ENCODE results near the gene HMGXB3.

DNA sequence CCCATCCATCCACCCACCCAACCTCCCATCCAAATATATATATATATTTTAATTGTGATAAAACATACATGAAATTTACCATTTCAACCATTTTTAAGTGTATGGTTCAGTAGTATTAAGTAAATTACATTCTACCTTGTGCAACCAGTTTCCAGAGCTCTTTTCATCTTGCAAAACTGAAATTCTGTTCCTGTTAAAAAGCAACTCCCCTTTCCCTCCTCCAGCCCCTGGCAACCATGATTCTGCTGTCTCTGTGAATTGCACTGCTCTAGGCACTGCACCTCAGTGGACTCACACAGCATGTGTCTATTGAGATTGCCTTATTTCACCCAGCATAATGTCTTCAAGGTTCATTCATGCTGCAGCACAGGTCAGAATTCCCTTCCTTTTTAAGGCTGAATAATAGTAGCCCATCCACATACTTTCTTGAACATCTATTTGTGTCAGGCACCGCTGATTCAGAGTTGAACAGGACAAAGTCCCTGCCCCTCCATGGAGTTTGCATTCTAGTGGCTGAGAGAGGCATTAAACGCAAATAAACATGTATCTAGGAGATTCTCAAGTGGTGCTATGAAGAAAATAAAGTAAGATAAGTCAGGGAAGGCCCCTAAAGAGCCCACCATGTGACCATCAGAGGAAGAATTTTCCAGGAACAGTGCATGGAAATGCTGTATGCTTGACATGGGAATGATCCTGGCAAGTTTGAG, 61.8 kb downstream of the HMGXB3 start:
- no peak for TF ChIP-seq EP300 (IDR thresholded peaks at IDR 0.05)
- no peak for TF ChIP-seq POLR2AphosphoS5 (IDR thresholded peaks at IDR 0.05)
- TF ChIP-seq, protein P1, sequence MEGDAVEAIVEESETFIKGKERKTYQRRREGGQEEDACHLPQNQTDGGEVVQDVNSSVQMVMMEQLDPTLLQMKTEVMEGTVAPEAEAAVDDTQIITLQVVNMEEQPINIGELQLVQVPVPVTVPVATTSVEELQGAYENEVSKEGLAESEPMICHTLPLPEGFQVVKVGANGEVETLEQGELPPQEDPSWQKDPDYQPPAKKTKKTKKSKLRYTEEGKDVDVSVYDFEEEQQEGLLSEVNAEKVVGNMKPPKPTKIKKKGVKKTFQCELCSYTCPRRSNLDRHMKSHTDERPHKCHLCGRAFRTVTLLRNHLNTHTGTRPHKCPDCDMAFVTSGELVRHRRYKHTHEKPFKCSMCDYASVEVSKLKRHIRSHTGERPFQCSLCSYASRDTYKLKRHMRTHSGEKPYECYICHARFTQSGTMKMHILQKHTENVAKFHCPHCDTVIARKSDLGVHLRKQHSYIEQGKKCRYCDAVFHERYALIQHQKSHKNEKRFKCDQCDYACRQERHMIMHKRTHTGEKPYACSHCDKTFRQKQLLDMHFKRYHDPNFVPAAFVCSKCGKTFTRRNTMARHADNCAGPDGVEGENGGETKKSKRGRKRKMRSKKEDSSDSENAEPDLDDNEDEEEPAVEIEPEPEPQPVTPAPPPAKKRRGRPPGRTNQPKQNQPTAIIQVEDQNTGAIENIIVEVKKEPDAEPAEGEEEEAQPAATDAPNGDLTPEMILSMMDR (IDR thresholded peaks at IDR 0.05): no peak
- TF ChIP-seq POLR2A (IDR thresholded peaks at IDR 0.05): no peak

All from suprapubic skin (tissue), 4 donors.